DOHH2 (cell line): ENCODE results near the gene HSPE1.

Source experiments
- CTCF ChIP-seq: fragments of 200-600 bp; sonication (generic); IDR thresholded peaks from one replicate; pipeline ENCODE4 v1.5.1; 2014; ENCODE audit warnings: antibody characterized with exemption, mild to moderate bottlenecking, low read depth, low read length; ENCODE audit not compliant: poor library complexity, severe bottlenecking
- EZH2phosphoT487 ChIP-seq: fragments of 200-600 bp; sonication (generic); IDR thresholded peaks from 2 replicates; pipeline ENCODE4 v1.6.1; 2017; ENCODE audit warnings: borderline replicate concordance, mild to moderate bottlenecking, antibody characterized with exemption, low read length, moderate library complexity, mixed read lengths

- TF ChIP-seq CTCF: no peak
- TF ChIP-seq EZH2phosphoT487: no peak
Observed at GRCh38 chr2:197452754-197453122, 47.4 kb upstream of the HSPE1 start.
